Transverse colon (tissue), 3 donors: Measurements from ENCODE around the gene DDX39B.

Experiments used
- CTCF ChIP-seq, 5 experiments: fragments of 200-600 bp in 3 of 5; fragments of 450-650 bp in 2 of 5; sonication (generic) in 3 of 5; IDR thresholded peaks; 1 replicate in 2 of 5; 2 replicates in 3 of 5; pipeline ENCODE4 v1.5.1; 2016 to 2017; ENCODE audit warnings: antibody characterized with exemption in 5 of 5, inconsistent platforms in 3 of 5, mild to moderate bottlenecking in 2 of 5, moderate library complexity in 1 of 5
- EP300 ChIP-seq: sonication (generic); formaldehyde crosslinking; IDR thresholded peaks from one replicate; pipeline ENCODE4 v1.6.1; 2017; ENCODE audit warnings: antibody characterized with exemption, low read depth
- POLR2A ChIP-seq: fragments of 450-650 bp; IDR thresholded peaks from one replicate; pipeline ENCODE4 v1.6.1; 2016; ENCODE audit warnings: antibody characterized with exemption, mild to moderate bottlenecking, moderate library complexity

GRCh38 chr6:31587791-31588777 is 46.3 kb upstream of the DDX39B start:
- no peak for TF ChIP-seq CTCF (IDR thresholded peaks at IDR 0.05)
- TF ChIP-seq POLR2A: no peak
- no peak for TF ChIP-seq EP300
